HEK293T (cell line): ENCODE data around the gene BUD13.

Experiments
- ARNT ChIP-seq: fragments of 450-650 bp; IDR thresholded peaks from 2 replicates; pipeline ENCODE4 v1.6.1; 2017; ENCODE audit warnings: mild to moderate bottlenecking
- BHLHE40 ChIP-seq: fragments of 450-650 bp; IDR thresholded peaks from 2 replicates; pipeline ENCODE4 v1.6.1; 2016; ENCODE audit warnings: mild to moderate bottlenecking, moderate library complexity, borderline replicate concordance
- ELF4 ChIP-seq: fragments of 450-650 bp; IDR thresholded peaks from 2 replicates; pipeline ENCODE4 v1.6.1; 2017; ENCODE audit warnings: antibody characterized with exemption
- FOXK2 ChIP-seq: fragments of 450-650 bp; IDR thresholded peaks from 2 replicates; pipeline ENCODE4 v1.6.1; 2016; ENCODE audit warnings: mild to moderate bottlenecking
- FOXM1 ChIP-seq: fragments of 450-650 bp; IDR thresholded peaks from 2 replicates; pipeline ENCODE4 v1.6.1; 2017; ENCODE audit warnings: mild to moderate bottlenecking, borderline replicate concordance
- HDGF ChIP-seq: fragments of 450-650 bp; IDR thresholded peaks from 2 replicates; pipeline ENCODE4 v1.6.1; 2017; ENCODE audit warnings: antibody characterized with exemption, borderline replicate concordance
- LEF1 ChIP-seq: fragments of 450-650 bp; IDR thresholded peaks from 2 replicates; pipeline ENCODE4 v1.6.1; 2017; ENCODE audit warnings: mild to moderate bottlenecking, borderline replicate concordance
- NFRKB ChIP-seq: fragments of 450-650 bp; IDR thresholded peaks from 2 replicates; pipeline ENCODE4 v1.6.1; 2016; ENCODE audit warnings: mild to moderate bottlenecking, moderate library complexity
- SP1 ChIP-seq: fragments of 450-650 bp; IDR thresholded peaks from 2 replicates; pipeline ENCODE4 v1.6.1; 2017
- SUZ12 ChIP-seq: fragments of 450-650 bp; IDR thresholded peaks from 2 replicates; pipeline ENCODE4 v1.6.1; 2016; ENCODE audit warnings: mild to moderate bottlenecking
- TARDBP ChIP-seq: fragments of 450-650 bp; IDR thresholded peaks from 2 replicates; pipeline ENCODE4 v1.6.1; 2016
- TF ChIP-seq, protein P1 (sequence below): fragments of 450-650 bp; IDR thresholded peaks from 2 replicates; pipeline ENCODE4 v1.6.1; 2016

DNA sequence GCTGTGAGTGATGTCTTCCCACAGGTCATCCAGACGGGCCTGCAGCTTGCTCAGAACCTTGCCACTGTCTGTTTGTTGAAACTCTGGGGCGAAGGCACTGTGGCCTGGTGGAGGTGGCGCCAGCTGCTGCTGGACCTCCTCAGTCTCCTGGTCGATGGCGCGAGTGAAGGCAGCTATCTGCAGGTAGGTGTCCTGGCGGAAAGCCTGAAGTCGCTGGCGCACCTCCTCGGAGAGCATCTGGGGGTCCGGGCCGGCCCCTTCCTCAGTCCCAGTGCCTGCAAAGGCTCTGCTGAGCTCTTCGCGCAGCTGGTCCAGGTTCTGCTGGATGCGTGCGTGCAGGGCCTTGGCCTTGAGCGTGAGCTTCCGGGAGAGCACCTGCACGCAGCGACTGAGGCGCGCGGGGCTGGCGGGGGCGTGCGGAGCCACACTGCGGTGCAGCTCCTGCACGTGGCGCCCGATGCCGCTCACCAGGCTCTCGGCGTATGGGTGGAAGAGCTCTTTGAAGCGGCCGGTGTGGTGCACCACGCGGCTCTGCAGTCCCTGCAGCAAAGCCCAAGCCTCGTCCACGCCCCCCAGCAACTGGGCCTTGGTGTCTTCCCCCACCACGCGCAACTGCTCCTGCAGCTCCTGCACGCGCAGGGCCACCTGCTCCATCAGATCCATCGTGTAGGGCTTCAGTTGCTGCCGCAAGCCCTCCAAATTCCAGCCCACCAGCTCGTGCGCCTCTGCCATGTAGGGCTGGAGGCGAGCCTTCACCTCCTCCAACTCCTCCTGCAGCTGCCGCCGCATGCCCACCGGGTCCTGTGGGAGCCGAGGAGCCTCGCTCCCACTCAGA lies 17.6 kb upstream of the BUD13 start:
- TF ChIP-seq FOXM1, result no peak
- TF ChIP-seq ELF4, result no peak
- no peak for TF ChIP-seq SP1
- TF ChIP-seq SUZ12, result no peak
- no peak for TF ChIP-seq BHLHE40
- no peak for TF ChIP-seq TARDBP
- no peak for TF ChIP-seq NFRKB
- TF ChIP-seq, protein P1, sequence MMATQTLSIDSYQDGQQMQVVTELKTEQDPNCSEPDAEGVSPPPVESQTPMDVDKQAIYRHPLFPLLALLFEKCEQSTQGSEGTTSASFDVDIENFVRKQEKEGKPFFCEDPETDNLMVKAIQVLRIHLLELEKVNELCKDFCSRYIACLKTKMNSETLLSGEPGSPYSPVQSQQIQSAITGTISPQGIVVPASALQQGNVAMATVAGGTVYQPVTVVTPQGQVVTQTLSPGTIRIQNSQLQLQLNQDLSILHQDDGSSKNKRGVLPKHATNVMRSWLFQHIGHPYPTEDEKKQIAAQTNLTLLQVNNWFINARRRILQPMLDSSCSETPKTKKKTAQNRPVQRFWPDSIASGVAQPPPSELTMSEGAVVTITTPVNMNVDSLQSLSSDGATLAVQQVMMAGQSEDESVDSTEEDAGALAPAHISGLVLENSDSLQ, result no peak
- TF ChIP-seq ARNT, result no peak
- TF ChIP-seq HDGF, result no peak
- TF ChIP-seq FOXK2, result no peak
- no peak for TF ChIP-seq LEF1
